Fibroblast of skin of abdomen (primary cell): ENCODE measurements around the gene REXO4.
"Not testable (repeated sequence)": the region's sequence is repeated elsewhere in the genome, so short reads cannot be mapped to it uniquely, and the experiment has no call there.

Source experiments
- DNase-seq: peaks from one replicate; pipeline ENCODE4 v3.0.0-alpha.2; 2013

REXO4 gene

GRCh38 chr9:133386338-133386737, 31.5 kb downstream of the REXO4 start:
- no peak for DNase-seq

- DNase-seq: no peak
These were observed 32.4 kb downstream of the REXO4 start for GRCh38 chr9:133385452-133385851.

- DNase-seq: no peak
These were observed 33.0 kb downstream of the REXO4 start for GRCh38 chr9:133384736-133385321.

DNA sequence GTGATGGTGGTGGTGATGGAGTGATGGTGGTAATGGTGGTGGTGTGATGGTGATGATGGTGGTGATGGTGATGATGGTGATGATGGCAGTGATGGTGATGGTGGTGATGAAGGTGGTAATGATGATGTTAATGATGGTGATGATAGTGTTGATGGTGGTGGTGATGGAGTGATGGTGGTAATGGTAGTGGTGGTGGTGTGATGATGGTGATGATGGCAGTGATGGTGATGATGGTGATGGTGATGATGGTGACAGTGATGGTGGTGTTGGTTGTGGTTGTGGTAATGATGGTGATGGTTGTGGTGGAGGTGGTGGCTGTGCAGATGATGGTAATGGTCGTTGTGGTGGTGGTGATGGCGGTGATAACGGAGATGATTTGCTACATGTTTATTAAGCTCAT, 34.4 kb downstream of the REXO4 start:
- no peak for DNase-seq

- no peak for DNase-seq
These were observed 35.2 kb downstream of the REXO4 start for GRCh38 chr9:133382507-133383141.

DNA sequence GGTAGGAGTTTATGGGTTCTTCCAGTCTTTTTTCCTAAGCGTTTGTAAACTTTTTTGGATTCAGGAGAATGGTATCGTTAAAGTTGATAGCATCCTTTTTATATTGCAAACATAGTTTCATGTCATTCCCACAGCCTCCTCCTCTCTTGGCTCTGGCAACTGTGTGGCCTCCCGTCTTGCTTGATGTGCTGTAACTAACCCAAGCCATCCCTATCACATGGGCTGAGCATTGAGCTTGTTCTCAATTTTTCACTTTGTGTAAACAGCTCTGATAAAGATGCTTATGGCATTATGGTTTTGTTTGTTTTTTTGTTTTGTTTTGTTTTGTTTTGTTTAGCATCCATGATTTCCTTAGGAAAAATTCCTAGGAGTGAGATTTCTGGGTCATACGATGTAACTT, 37.1 kb downstream of the REXO4 start:
- no peak for DNase-seq

GRCh38 chr9:133379153-133380086, 38.4 kb downstream of the REXO4 start:
- DNase-seq: no peak

- no peak for DNase-seq
These were observed 39.3 kb downstream of the REXO4 start for GRCh38 chr9:133378408-133378962.

- DNase-seq: peak; percentile 57
These were observed 40.0 kb downstream of the REXO4 start for GRCh38 chr9:133377721-133378216.

DNA sequence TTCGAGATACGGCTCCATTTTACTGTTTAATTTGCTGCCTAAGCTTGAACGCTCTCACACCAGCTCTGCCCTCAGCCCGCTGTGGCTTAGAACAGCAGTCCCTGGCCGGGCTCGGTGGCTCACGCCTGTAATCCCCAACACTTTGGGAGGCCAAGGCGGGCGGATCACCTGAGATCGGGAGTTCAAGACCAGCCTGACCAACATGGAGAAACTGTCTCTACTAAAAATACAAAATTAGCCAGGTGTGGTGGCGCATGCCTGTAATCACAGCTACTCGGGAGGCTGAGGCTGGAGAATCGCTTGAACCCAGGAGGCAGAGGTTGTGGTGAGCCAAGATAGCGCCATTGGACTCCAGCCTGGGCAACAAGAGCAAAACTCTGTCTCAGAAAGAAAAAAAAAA, 40.5 kb downstream of the REXO4 start:
- not testable (repeated sequence) for DNase-seq

- DNase-seq: peak; percentile 97
These were observed 41.8 kb downstream of the REXO4 start, which contains the start of the genes STKLD1 and SURF4 for GRCh38 chr9:133375724-133376654. Gene STKLD1 (plus strand): TSS chr9:133376366. CDS start chr9:133376474, 108 bp downstream. Gene SURF4 (minus strand): TSS chr9:133376060. CDS start chr9:133375969, 91 bp downstream.

DNA sequence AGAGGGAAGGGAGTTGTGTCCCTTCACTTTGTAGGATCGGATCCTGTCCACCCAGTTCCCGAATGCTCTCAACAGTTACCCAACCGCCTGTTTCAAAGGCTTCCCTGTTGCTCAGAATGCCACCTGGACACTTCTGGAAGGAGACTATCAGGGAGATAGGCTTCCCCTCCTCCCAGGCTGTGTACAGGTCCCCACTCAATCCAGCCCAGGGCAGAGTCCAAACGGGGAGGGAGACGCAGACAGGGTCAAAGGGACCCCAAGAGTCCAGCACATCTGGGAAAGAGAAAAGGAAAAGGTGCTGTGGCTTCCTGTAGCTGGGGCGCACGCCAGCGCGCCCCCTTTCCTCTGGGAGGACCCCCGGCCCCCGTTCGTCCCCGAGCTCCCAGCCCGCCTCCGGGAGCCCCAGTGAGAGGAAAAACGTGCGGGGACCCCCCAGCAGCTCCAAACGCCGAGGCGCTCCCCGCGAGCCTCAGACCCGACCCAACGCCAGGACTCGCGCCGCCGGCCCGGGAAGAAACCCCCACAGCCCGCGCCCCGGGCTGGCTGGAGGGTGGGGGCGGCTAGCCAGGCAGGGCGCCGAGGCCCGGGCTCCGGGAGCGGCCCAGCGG, 42.6 kb downstream of the REXO4 start:
- DNase-seq: peak; percentile 39

DNA sequence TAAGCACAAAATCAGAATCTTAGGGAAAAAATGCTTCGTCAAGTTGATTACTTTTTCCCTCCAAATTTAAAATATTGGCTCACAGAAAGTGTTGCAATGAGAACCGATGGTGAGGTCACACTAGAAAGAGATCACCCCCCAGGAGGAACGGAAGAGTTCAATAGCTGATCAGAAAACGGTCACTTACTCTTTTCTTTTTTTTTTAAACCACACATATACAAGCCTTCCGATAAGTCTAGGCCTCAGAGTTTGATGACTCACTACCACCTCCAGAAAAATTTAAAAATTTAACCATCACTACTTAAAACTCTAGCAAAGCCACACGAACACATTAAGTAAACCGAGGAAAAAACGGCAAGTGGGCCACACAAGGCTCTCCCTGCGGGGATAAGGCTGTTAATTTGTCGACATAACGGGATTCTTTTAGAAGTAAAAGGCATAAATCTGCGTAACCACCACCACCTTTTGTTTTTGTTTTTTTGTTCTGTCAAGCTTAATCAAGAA, 43.1 kb downstream of the REXO4 start:
- DNase-seq: peak; percentile 59

DNA sequence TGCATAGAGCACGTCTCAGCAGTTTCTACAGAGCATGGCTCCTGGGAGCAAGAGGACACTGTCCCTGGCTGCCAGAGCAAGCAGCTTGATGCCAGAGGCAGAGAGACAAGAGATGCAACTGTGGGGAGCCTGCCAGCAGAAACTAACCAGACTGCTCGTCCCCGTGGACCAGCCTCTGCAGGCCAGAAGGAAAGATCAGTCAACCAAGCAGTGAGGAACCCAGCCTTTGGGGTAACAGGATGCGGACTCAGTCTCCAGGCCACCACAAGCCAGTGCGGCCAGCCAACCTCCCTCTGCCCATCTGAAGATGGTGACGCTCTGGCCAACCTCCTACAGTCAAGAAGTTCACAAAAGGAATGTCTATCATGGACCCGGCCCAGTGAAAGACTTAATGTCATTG, 45.7 kb downstream of the REXO4 start:
- no peak for DNase-seq

DNA sequence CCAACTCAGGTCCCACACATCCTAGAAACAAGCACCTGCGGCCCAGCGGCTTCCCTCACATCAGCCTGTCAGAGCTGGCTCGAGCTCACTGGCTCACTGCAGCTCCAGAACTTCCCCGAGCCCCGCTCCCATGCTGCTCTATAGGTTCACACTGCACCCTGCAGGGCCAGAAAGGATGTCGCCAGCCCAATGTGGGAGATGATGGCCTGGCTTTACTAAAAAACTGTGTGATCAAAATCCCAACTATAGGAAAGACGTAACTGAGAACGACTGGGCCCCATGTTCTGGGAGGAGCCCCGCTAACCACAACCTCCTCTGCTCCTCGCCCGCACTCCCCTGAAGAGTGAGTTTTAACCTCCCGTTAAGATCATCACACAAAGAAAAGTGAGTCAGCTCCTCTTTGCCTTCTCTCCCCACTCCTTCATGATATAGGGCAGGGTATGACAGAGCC, 46.5 kb downstream of the REXO4 start:
- DNase-seq: no peak

DNA sequence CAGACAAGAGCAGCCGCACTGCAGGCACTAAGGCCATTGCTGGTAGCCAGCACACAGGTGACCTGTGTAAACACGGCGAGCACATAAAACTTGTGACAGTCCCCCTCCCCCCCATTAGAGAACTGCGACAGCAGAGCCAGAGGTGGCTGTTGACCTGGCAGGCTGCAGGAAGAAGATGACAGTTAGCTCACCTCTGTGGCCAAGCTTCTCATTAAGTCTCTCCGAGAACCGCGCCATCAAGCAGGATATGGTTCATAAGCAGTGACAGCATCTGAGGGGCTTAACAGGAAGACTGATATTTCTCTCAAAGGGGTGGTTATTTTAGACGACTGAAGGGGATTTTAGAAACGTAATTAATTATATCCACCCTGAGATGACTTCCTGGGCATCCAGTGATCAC, 47.1 kb downstream of the REXO4 start:
- DNase-seq: no peak

- no peak for DNase-seq
These were observed 47.9 kb downstream of the REXO4 start for GRCh38 chr9:133369933-133370332.

DNA sequence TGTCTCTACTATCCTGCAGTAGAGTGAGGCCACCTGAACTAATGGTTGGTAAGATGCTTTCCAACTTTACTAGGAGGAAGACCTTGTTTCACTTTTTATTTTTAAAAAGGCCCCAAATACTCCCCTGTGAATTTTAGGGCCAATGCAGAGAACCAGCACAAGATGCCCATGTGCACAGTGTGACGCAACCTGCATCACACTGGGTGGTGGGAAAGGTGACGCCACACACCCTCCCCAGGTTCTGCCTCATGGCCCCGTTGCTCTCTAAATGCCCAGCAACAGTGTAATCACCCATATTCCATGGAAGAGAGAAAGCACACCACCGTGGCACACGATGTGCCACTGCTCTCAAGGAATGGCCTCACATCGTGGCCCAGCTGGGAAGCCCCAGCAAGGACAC, 48.4 kb downstream of the REXO4 start:
- DNase-seq: no peak

DNA sequence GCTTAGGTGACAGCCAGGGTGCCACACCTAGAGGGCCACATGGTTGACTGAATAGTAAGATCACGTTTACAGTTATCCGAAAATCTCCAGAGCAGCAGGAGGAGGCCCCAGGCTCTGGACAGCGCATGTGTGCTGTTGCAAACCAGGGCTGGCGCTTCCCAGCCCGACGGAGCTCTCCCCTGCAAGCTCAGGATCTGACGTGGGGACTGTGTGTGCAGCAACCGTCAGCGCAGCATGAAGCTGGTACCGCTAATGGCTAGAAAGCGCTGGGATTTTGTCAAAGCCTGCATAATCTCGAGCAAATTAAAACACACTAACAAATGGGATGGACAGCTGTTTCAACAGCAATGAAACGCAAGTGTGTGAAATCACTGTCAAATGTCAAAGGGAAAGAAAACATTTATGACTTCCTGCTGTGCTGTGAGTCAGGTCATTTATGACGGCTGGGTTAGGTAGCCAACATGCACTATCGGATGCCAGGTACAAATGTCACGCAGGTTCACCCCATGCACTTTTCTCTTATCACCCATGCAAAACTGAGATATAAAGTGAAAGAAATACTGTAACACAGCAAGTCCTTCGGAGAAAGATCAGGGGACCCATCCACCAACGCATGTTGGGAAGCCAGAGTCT, 49.4 kb downstream of the REXO4 start:
- no peak for DNase-seq

DNA sequence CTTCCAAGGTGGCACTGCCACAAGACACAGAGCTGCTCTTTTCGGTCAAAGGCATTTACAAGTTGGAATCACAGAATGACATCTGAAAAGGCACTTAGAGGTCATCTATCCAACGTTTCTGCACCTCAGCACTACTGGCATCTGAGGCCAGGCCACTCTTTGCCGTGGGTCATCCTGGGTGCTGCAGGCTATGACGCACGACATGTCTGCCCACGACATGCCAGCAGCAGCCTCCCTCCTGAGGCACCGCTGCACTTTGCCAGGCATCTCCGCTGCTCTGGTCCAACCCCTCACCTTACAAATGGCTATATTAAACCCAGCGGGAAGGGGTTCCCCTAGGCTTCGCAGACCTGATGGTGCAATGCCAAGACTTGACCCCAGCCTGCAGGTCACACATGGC, 50.0 kb downstream of the REXO4 start:
- DNase-seq: no peak
